GM18858 (cell line): Measurements from ENCODE around the gene SLC34A3.

Experiments used
- ATAC-seq: cut with Tn5 transposase; IDR thresholded peaks from one replicate; pipeline ENCODE4 v1.9.1; 2021; ENCODE audit not compliant: unreplicated experiment

The SLC34A3 gene

DNA sequence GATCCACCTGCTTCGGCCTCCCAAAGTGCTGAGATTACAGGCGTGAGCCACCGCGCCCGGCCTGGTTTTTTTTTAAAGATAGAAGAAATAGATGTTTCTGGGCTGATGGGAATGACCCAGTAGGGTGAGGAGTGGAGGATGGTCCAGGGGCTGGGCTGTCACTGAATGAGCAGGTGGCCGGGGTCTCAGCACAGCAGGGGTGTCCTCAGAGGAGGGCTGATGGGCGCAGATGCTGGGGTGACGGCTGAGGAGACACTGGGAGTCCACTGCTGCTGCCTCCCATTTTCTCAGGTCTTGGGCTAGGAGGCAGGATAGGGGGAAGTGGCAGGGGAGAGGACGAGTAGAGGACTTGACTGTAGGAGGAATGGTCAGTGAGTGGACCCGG lies 44.5 kb downstream of the SLC34A3 start:
- no peak for ATAC-seq

GRCh38 chr9:137275588-137276472 lies 45.1 kb downstream of the SLC34A3 start:
- no peak for ATAC-seq

- no peak for ATAC-seq
These were observed 46.0 kb downstream of the SLC34A3 start for GRCh38 chr9:137276473-137277328.

DNA sequence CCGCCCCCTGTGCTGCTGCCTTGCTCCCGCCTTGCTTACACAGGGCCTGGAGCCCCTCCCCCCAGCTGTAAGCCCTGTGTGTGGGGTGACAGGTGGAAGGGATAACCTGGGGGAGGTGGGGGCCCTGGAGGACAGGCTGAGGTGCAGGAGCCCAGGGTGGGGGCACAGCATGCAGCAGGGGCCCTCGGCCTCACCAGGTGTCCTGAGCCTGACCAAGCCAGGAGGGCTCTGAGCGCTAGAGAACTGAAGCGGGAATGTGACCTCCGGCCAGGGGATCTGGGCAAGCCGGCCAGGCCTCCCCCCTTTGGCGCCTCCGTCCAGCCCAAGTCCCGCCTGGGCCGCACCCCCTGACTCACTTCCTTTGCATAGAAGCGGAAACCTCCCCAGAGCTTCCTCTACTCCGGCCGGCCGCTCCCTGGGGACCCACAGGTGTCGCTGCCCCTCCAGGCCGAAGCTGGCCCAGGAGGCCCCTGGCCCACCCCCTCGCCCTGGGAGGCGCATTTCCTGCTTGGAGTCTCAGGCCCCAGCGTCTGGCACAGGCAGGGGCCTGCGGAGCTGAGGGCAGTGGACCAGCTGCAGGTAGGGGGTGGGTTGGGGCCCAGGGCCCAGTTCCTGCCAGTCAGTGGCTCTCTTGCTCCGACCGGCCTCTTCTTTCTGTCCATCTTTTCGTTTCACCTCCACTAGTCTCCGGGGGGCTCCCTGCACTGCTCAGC lies 46.8 kb downstream of the SLC34A3 start, which contains the start of gene TOR4A:
TSS of gene TOR4A (plus strand) at position 398 of the 713 bp plus-strand sequence. CDS start 964 bp downstream, outside the sequence.
- peak; percentile 58 for ATAC-seq

GRCh38 chr9:137278061-137278701 lies 47.5 kb downstream of the SLC34A3 start:
- no peak for ATAC-seq

DNA sequence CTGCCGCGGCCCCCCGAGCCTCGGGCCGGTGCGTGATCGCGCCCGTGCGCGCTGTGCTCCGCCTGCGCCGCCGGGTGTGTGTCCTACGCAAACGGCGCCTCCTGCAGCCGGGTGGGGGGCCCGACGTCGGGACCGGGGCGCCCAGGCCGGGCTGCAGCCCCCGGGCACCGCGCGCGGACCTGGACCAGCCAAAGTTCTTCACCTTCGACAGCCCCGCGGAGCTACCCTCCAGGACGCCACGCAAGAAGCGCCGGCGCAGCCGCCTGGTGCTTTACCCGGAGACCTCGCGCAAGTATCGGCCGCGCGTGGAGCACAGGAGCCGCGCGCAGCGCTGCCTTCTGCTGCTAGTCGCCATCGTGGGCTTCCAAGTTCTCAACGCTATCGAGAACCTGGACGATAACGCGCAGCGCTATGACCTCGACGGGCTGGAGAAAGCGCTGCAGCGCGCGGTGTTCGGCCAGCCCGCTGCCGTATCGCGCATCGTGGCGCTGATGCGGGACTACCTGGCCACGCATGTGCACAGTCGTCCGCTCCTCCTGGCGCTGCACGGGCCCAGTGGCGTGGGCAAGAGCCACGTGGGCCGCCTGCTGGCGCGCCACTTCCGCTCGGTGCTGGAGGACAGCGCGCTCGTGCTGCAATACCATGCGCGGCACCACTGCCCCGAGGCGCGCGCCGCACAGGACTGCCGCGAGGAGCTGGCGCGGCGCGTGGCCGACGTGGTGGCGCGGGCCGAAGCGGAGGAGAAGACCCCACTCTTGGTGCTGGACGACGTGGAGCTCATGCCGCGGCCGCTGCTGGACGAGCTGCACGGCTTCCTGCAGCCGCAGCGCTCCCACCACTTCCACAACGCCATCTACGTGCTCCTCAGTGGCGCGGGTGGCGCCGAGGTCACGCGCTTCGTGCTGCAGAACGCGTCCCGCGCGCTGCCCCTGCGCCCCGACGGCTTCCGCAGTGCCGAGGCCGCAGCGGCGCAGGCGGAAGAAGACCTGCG lies 48.3 kb downstream of the SLC34A3 start:
- ATAC-seq, result no peak

DNA sequence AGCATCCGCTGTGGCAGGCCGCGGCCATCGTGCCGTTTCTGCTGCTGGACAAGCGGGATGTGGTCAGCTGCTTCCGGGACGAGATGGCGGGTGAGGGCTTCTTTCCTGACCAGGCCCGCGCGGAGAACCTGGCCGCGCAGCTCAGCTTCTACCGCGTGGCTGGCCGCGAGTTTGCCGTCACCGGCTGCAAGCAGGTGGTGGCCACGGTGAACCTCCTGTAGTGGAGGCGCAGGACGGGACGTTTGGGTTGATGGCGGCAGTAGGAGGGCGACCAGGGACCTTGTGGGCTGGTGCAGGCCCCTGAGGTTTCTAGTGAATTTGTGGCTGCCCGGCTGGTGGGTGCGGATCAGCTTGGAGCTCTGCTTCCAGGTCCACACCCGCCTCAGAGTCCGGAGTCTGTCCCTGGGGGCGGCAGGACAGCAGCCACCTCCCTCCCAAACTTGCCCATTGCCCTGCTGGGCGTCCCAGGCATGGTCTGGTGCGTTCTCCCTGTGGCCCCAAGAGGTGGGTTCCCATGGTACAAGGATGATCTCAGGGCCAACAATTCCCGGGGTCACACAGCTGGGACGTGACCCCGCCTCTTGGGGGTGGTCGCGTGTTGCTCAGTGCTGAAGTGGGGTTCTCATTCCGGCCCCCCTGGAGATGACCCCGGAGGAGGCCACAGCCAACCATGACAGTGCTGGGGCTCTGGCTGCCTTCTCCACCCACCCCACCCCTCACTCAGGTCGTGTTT lies 49.2 kb downstream of the SLC34A3 start:
- no peak for ATAC-seq

DNA sequence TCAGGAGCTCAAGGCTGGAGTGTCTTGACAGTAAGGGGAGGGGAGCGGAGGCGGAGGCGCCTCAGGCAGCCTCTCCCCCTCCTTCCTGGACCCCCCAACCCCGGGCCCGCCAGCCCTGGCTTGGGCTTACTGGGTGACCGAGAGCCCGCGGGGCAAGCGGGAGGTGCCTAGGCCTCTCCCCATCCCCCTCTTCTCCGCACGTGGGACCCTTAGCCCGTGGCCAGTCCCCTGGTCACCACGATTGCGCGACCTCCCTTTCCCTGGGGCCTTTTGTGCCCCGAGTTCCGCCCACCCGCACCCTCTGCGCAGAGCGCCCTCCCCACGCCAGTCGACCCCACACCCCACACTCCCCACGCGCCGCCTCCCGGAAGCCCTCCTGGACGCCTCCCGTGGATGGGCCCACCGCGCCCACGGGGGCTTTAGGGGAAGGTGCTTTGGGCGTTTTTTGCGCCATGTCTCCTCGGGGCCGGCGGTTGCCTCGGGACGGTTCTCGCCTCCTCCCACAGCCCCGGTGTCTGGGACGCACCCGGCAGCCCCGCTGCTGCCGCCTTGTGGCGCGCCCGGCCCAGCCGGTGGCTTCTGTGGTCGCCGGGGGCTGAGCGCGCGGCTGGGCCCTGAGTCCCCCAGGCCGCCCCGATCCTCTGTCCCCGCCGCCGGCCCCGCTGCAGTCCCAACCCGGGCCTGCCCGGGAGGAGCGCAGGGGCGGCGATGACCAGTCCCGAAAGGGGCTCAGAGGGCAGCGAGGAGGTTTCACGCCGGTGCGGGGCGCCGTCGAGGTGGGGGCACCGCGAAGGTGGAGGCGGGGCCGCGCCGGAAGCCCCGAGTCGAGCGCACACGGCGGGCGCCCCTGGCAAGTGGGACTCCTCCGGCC lies 50.0 kb downstream of the SLC34A3 start:
- no peak for ATAC-seq

GRCh38 chr9:137281345-137282116 lies 50.8 kb downstream of the SLC34A3 start:
- ATAC-seq, result no peak
